ENCODE data around the gene GID8. TPM values are rescaled to one million over a fixed set of nuclear protein-coding genes. Genes with fewer than 3 reads are reported as not detected.
A peak's percentile ranks its signal among the peaks of the same experiment; 100 is the strongest.
"Not testable (repeated sequence)": the region's sequence is repeated elsewhere in the genome, so short reads cannot be mapped to it uniquely, and the experiment has no call there.

GID8 gene
- total RNA-seq, 1 experiment from 2014 or later, result 35.6 TPM

- Histone ChIP-seq H3K9me2 (ENCODE audit: insufficient read depth) (no peaks in the 10 kb centered on the region), H3K27ac (ENCODE audit: low read depth, low read length) (peak overlapping the region; percentile 10), H3K9ac (ENCODE audit: low read length) (peak overlapping the region; percentile 96), H3K4me1 (ENCODE audit: control insufficient read depth in 1 of 2, insufficient read depth in 2 of 2, low read length in 2 of 2) (peaks cover 48 to 67% of the 10 kb centered on the region in 2 experiments), H3K27me3 (ENCODE audit: insufficient read depth, low read length) (no peaks in the 10 kb centered on the region), H3K4me3 (replicated peaks in 1 of 2; ENCODE audit: low read depth in 1 of 2, low read length in 2 of 2) (no peak overlapping the region), H3K9me3 (ENCODE audit: control insufficient read depth in 1 of 2, insufficient read depth in 1 of 2, low read depth in 1 of 2, low read length in 2 of 2) (no peaks in the 10 kb centered on the region), H4K20me1 (ENCODE audit: insufficient read depth) (peaks cover 60% of the 10 kb centered on the region), H3K36me3 (ENCODE audit: control insufficient read depth in 1 of 2, insufficient read depth in 2 of 2, low read length in 2 of 2) (no peaks in the 10 kb centered on the region; a peak in 1 of 4 replicates), H3K79me2 (ENCODE audit: insufficient read depth, low read length) (peaks cover 99% of the 10 kb centered on the region), H3K4me2 (ENCODE audit: low read length) (peak overlapping the region; percentile 75), H2AFZ (ENCODE audit: low read depth, low read length, poor library complexity, severe bottlenecking) (no peak overlapping the region)
- ChIA-PET RAD21 (ENCODE audit: low non-redundant PET in 1 of 2, low total read pairs in 2 of 2, uncharacterized antibody in 2 of 2, unreplicated experiment in 2 of 2) (no interaction called here), POLR2A (no interaction called here), CTCF (no interaction called here)
- DNase-seq (ENCODE audit: low read depth, low spot score), result no peak
- intact Hi-C loops (cut with micrococcal nuclease), result no loop called here
- TF ChIP-seq CEBPB (IDR thresholded peaks at IDR 0.05; ENCODE audit: low read depth), result no peak
- no peak for TF ChIP-seq TCF7L2 (IDR thresholded peaks at IDR 0.05; ENCODE audit: borderline replicate concordance, extremely low read depth, insufficient read depth, insufficient read length)
- no peak for TF ChIP-seq ZFX (IDR thresholded peaks at IDR 0.05)
- TF ChIP-seq RAD21 (IDR thresholded peaks at IDR 0.05; ENCODE audit: low read depth), result no peak
- TF ChIP-seq SRF (IDR thresholded peaks at IDR 0.05; ENCODE audit: low read depth), result no peak
- no peak for TF ChIP-seq ZNF274 (IDR thresholded peaks at IDR 0.05; ENCODE audit: low read depth, low read length)
- TF ChIP-seq, protein P1, sequence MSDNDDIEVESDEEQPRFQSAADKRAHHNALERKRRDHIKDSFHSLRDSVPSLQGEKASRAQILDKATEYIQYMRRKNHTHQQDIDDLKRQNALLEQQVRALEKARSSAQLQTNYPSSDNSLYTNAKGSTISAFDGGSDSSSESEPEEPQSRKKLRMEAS (IDR thresholded peaks at IDR 0.05), result no peak
- no peak for ATAC-seq
- BruUV-seq (replicated peaks), result no TSS peak
Observed at GRCh38 chr20:62922451-62922921, 15.5 kb upstream of the GID8 start.

DNA sequence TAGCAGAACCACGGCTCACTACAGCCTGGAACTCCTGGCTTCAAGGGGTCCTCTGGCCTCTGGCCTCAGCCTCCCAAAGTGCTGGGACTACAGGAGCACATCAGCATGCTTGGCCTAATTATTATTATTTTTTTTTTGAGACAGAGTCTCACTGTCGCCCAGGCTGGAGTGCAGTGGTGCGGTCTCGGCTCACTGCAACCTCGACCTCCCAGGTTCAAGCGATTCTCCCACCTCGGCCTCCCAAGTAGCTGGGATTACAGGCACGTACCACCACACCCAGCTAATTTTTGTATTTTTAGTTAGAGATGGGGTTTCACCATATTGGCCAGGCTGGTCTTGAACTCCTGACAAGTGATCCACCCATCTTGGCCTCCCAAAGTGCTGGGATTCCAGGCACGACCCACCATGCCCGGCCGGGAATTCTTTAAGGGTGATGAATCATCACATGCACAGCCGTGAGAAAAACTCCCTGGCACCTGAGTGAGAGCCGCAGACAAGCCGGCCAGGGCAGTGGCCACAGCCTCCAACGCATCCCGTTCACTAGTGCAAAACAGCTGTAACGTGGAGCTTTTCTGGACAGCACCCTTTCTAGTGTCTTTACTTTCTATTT is 14.8 kb upstream of the GID8 start:
- CTCF ChIA-PET; RAD21 ChIA-PET (ENCODE audit: low non-redundant PET in 1 of 2, low total read pairs in 2 of 2, uncharacterized antibody in 2 of 2, unreplicated experiment in 2 of 2); intact Hi-C loops (cut with micrococcal nuclease); H2AFZ ChIP-seq (ENCODE audit: low read depth, low read length, poor library complexity, severe bottlenecking); POLR2A ChIA-PET; H3K9me2 ChIP-seq (ENCODE audit: insufficient read depth); BruUV-seq (replicated peaks); H3K9me3 ChIP-seq (ENCODE audit: control insufficient read depth in 1 of 2, insufficient read depth in 1 of 2, low read depth in 1 of 2, low read length in 2 of 2); H3K27me3 ChIP-seq (ENCODE audit: insufficient read depth, low read length); H3K36me3 ChIP-seq (ENCODE audit: control insufficient read depth in 1 of 2, insufficient read depth in 2 of 2, low read length in 2 of 2): not testable (repeated sequence)
- Histone ChIP-seq H3K4me3 (replicated peaks in 1 of 2; ENCODE audit: low read depth in 1 of 2, low read length in 2 of 2) (peak overlapping the region in 1 of 2 experiments; percentile 71; a peak in 1 of 4 replicates), H3K79me2 (ENCODE audit: insufficient read depth, low read length) (peaks cover 99% of the 10 kb centered on the region), H3K27ac (ENCODE audit: low read depth, low read length) (peak overlapping the region; percentile 10; the same call in 1 of the 2 replicates), H3K4me1 (ENCODE audit: control insufficient read depth in 1 of 2, insufficient read depth in 2 of 2, low read length in 2 of 2) (peaks cover 46 to 69% of the 10 kb centered on the region in 2 experiments), H3K9ac (ENCODE audit: low read length) (peak overlapping the region; percentile 96), H3K4me2 (ENCODE audit: low read length) (peak overlapping the region; percentile 75), H4K20me1 (ENCODE audit: insufficient read depth) (peaks cover 56% of the 10 kb centered on the region)
- TF ChIP-seq FOSL1 (IDR thresholded peaks at IDR 0.05; ENCODE audit: low read depth), result peak; percentile 34
- TF ChIP-seq JUND (IDR thresholded peaks at IDR 0.05), result 0 out of 2 replicates have a peak, but pooled peaks have one; percentile 22
- TF ChIP-seq POLR2AphosphoS5 (IDR thresholded peaks at IDR 0.05; ENCODE audit: low read depth, low read length), result 0 out of 2 replicates have a peak, but pooled peaks have one; percentile 29
- ATAC-seq, result peak; percentile 24; the same call in 1 of the 2 replicates
- DNase-seq (ENCODE audit: low read depth, low spot score), result peak; percentile 43
